K562 (cell line): ENCODE measurements around the gene CSTF1. TPM values are rescaled to one million over a fixed set of nuclear protein-coding genes. Genes with fewer than 3 reads are reported as not detected.
A peak's percentile ranks its signal among the peaks of the same experiment; 100 is the strongest.

Experiments
- BCLAF1 ChIP-seq, 2 experiments: fragments of 450-650 bp in 1 of 2; IDR thresholded peaks; 2 replicates each; pipeline ENCODE4 v1.6.1; 2011 to 2017; ENCODE audit warnings: low read depth in 2 of 2, antibody characterized with exemption in 1 of 2, borderline replicate concordance in 1 of 2, low read length in 1 of 2, mild to moderate bottlenecking in 1 of 2, mixed read lengths in 1 of 2; ENCODE audit not compliant: control insufficient read depth in 1 of 2
- E2F3 ChIP-seq: fragments of 250-450 bp; sonication (Bioruptor Pico); IDR thresholded peaks from 2 replicates; pipeline ENCODE4 v1.4.0; 2020; ENCODE audit warnings: mild to moderate bottlenecking
- GTF2A2 ChIP-seq: IDR thresholded peaks from 2 replicates; pipeline ENCODE4 v1.6.1; 2016; ENCODE audit warnings: mild to moderate bottlenecking, missing genetic modification characterization, missing compliant biosample characterization
- IFI16 ChIP-seq: fragments of 250-450 bp; sonication (Bioruptor Pico); IDR thresholded peaks from 2 replicates; pipeline ENCODE4 v2.1.2; 2022; ENCODE audit warnings: mild to moderate bottlenecking, inconsistent platforms
- NCOA1 ChIP-seq: fragments of 450-650 bp; IDR thresholded peaks from 2 replicates; pipeline ENCODE4 v1.6.1; 2016; ENCODE audit warnings: low read depth
- NCOA6 ChIP-seq: fragments of 450-650 bp; IDR thresholded peaks from 2 replicates; pipeline ENCODE4 v1.6.1; 2017; ENCODE audit warnings: mild to moderate bottlenecking
- SRSF1 ChIP-seq: fragments of 200-400 bp; formaldehyde crosslinking; IDR thresholded peaks from 2 replicates; pipeline ENCODE4 v1.6.1; 2017; ENCODE audit warnings: mild to moderate bottlenecking, low read depth, low read length, moderate library complexity
- ZKSCAN3 ChIP-seq: fragments of 250-450 bp; sonication (Bioruptor Pico); IDR thresholded peaks from 2 replicates; pipeline ENCODE4 v1.4.0; 2020
- ZNF175 ChIP-seq: fragments of 200-800 bp; sonication (Bioruptor generic); IDR thresholded peaks from 2 replicates; pipeline ENCODE4 v1.6.1; 2016; ENCODE audit warnings: low read depth, mild to moderate bottlenecking, missing genetic modification characterization, missing compliant biosample characterization
- ZNF24 ChIP-seq: fragments of 450-650 bp; IDR thresholded peaks from 2 replicates; pipeline ENCODE4 v1.6.1; 2016
- polyA plus RNA-seq, 8 experiments: library from polyadenylated mRNA; depleted of rRNA in 4 of 8; stranded (reverse) in 5 of 8; unstranded in 3 of 8; fragments of >200 nt; fragmentation: Nextera tagmentation in 2 of 8; fragmentation: Illumina TruSeq in 1 of 8; extraction: Ambion mirVana in 2 of 8; extraction: Trizol in 1 of 8; gene quantifications; 2 replicates each; pipeline versions ENCODE4 v1.2.1 to v1.2.3, GENCODE V29; 2011 to 2014; ENCODE audit warnings: inconsistent platforms in 1 of 8, missing spikeins in 1 of 8
- total RNA-seq, 7 experiments: library from RNA; depleted of rRNA in 6 of 7; stranded (reverse); fragments of >200 nt in 6 of 7; fragmentation: Illumina TruSeq in 2 of 7; extraction: Trizol in 2 of 7; gene quantifications; 2 replicates each; pipeline versions ENCODE4 v1.2.1 to v1.2.3, GENCODE V29; 2011 to 2021; ENCODE audit warnings: low replicate concordance in 1 of 7
- TF ChIP-seq, protein P1 (sequence below), 2 experiments: fragments of 450-650 bp; IDR thresholded peaks; 2 replicates each; pipeline ENCODE4 v1.6.1; 2016; ENCODE audit warnings: mild to moderate bottlenecking in 2 of 2, borderline replicate concordance in 1 of 2, low read depth in 1 of 2, moderate library complexity in 1 of 2
- TF ChIP-seq, protein P2 (sequence below): IDR thresholded peaks from 3 replicates; pipeline ENCODE4 v1.6.1; 2011; ENCODE audit warnings: borderline replicate concordance, mild to moderate bottlenecking, moderate library complexity; ENCODE audit not compliant: insufficient read length; ENCODE audit errors: extremely low read depth

CSTF1 gene
- total and polyA plus RNA-seq, 9 of the 15 experiments (the other 6 are each of a cell fraction or from before 2014, with no cell fraction given), result 30.8 to 110 (median 53.4) TPM

DNA sequence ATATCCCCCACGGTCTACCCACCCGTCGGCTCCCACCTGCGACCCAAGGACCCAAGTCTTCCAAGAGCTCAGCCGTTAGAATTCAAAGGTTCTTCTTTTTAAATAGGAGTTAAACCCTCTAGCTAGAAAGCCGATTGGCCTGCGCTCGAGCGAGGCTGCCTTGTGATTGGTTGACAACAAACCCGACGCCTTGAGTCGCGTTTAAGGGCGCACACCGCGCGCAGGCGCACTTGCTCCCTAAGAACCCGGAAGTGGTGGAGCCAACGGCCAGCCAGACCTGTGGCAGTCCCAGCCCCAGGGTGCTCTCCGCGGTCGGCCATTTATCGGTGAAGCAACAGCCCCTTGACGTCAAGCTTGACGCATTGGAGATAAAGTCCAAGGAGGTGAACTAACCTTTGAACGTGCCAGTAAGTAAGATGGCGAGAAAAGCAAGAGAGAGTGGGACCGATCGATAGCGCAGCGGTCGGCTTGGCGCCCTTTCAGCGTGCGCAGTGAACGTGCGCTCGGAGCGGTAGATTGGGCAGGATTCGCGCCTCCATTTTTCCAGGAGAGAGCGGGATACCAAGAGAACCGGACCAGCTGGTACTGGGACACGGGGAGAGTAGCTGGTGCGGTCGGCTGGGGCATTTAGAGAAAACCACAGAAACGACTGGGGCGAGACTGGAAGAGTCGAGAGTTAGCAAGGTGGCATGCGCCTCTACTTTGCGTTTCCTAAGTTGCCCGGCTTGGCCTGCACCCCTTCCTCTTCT lies at the start of gene CSTF1, which contains the start of gene AURKA (continued):
- TF ChIP-seq, protein P1, sequence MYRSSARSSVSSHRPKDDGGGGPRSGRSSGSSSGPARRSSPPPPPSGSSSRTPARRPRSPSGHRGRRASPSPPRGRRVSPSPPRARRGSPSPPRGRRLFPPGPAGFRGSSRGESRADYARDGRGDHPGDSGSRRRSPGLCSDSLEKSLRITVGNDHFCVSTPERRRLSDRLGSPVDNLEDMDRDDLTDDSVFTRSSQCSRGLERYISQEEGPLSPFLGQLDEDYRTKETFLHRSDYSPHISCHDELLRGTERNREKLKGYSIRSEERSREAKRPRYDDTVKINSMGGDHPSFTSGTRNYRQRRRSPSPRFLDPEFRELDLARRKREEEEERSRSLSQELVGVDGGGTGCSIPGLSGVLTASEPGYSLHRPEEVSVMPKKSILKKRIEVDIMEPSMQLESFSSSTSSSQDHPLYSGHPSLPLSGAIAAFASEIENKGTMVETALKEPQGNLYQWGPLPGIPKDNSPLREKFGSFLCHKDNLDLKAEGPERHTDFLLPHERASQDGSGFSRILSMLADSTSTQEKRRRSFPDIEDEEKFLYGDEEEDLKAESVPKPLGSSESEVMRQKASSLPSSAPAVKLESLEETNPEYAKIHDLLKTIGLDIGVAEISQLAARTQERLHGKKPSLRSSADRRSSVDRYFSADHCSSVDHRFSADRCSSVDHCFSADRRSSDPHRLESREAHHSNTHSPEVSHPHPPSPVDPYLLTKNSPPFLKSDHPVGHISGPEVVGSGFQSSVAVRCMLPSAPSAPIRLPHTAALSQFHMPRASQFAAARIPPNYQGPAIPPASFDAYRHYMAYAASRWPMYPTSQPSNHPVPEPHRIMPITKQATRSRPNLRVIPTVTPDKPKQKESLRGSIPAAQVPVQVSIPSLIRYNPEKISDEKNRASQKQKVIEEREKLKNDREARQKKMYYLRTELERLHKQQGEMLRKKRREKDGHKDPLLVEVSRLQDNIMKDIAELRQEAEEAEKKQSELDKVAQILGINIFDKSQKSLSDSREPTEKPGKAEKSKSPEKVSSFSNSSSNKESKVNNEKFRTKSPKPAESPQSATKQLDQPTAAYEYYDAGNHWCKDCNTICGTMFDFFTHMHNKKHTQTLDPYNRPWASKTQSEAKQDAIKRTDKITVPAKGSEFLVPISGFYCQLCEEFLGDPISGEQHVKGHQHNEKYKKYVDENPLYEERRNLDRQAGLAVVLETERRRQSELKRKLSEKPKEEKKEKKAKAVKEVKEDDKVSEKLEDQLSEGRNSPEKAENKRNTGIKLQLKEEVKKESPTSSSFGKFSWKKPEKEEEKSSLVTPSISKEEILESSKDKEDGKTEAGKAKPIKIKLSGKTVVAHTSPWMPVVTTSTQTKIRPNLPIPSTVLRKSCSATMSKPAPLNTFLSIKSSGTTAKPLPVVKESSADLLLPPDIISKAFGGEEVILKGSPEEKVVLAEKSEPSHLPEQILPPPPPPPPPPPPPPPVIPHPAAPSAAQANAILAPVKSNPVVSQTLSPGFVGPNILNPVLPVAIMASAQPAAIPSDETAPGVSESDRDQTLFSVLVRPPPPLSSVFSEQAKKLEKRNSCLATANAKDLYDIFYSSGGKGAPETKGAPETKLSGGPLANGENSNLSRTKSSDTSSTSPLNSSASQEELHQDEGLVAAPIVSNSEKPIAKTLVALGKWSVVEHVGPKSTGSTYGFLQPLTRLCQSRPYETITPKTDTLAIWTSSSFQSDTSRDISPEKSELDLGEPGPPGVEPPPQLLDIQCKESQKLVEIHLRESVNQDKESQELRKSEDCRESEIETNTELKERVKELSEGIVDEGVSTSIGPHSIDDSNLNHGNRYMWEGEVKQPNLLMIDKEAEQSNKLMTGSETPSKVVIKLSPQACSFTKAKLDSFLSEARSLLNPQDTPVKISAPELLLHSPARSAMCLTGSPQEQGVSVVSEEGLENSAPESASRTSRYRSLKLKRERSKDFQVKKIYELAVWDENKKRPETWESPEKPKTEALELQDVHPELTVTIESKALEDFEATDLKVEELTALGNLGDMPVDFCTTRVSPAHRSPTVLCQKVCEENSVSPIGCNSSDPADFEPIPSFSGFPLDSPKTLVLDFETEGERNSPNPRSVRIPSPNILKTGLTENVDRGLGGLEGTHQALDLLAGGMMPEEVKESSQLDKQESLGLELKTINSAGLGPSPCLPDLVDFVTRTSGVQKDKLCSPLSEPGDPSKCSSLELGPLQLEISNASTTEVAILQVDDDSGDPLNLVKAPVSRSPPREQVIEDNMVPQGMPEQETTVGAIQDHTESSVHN (IDR thresholded peaks at IDR 0.05; ENCODE audit: borderline replicate concordance in 1 of 2, low read depth in 1 of 2), result no peak
- TF ChIP-seq SRSF1 (no peak), BCLAF1 (IDR thresholded peaks at IDR 0.05; ENCODE audit: borderline replicate concordance in 1 of 2, control insufficient read depth in 1 of 2, low read depth in 2 of 2, low read length in 1 of 2) (peak in 1 of 2 experiments; percentile 77; a peak in 1 of 4 replicates), E2F3 (CRISPR knock-in tag) (0 out of 2 replicates have a peak, but pooled peaks have one; percentile 57), NCOA6 (peak; percentile 93), ZNF175 (peak; percentile 64; the same call in 1 of the 2 replicates), ZNF24 (peak; percentile 68), NCOA1 (peak; percentile 77; the same call in 1 of the 2 replicates), IFI16 (CRISPR knock-in tag) (no peak), ZKSCAN3 (CRISPR knock-in tag) (no peak), GTF2A2 (no peak)
- TF ChIP-seq, protein P2, sequence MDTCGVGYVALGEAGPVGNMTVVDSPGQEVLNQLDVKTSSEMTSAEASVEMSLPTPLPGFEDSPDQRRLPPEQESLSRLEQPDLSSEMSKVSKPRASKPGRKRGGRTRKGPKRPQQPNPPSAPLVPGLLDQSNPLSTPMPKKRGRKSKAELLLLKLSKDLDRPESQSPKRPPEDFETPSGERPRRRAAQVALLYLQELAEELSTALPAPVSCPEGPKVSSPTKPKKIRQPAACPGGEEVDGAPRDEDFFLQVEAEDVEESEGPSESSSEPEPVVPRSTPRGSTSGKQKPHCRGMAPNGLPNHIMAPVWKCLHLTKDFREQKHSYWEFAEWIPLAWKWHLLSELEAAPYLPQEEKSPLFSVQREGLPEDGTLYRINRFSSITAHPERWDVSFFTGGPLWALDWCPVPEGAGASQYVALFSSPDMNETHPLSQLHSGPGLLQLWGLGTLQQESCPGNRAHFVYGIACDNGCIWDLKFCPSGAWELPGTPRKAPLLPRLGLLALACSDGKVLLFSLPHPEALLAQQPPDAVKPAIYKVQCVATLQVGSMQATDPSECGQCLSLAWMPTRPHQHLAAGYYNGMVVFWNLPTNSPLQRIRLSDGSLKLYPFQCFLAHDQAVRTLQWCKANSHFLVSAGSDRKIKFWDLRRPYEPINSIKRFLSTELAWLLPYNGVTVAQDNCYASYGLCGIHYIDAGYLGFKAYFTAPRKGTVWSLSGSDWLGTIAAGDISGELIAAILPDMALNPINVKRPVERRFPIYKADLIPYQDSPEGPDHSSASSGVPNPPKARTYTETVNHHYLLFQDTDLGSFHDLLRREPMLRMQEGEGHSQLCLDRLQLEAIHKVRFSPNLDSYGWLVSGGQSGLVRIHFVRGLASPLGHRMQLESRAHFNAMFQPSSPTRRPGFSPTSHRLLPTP, result no peak
